Mesendoderm (in vitro differentiated cells): ENCODE data around the gene CASP10.
A peak's percentile ranks its signal among the peaks of the same experiment; 100 is the strongest.
"Not testable (repeated sequence)": the region's sequence is repeated elsewhere in the genome, so short reads cannot be mapped to it uniquely, and the experiment has no call there.

Experiments
- DNase-seq: peaks from one replicate; pipeline ENCODE4 v3.0.0; 2013
- H2AK5ac ChIP-seq: 2 replicates; pipeline ENCODE4 v1.6.1; 2013; ENCODE audit warnings: low read length, inconsistent platforms
- H2BK120ac ChIP-seq: 2 replicates; pipeline ENCODE4 v1.6.1; 2013; ENCODE audit warnings: low read depth, mild to moderate bottlenecking, low read length, moderate library complexity, mixed read lengths
- H2BK15ac ChIP-seq: replicated peaks from 2 replicates; pipeline ENCODE4 v1.6.1; 2013; ENCODE audit warnings: low read depth, mild to moderate bottlenecking, moderate library complexity
- H2BK5ac ChIP-seq: 2 replicates; pipeline ENCODE4 v1.6.1; 2013; ENCODE audit warnings: low read length, inconsistent platforms
- H3K18ac ChIP-seq: 2 replicates; pipeline ENCODE4 v1.6.1; 2013; ENCODE audit warnings: mild to moderate bottlenecking, low read length, mixed read lengths
- H3K23ac ChIP-seq: one replicate; pipeline ENCODE4 v1.6.1; 2013; ENCODE audit warnings: low read length
- H3K27ac ChIP-seq: 2 replicates; pipeline ENCODE4 v1.5.1; 2013; ENCODE audit warnings: low read depth, mild to moderate bottlenecking, inconsistent platforms, low read length, moderate library complexity
- H3K27me3 ChIP-seq: 2 replicates; pipeline ENCODE4 v1.6.1; 2013; ENCODE audit warnings: low read length, control low read depth, mild to moderate bottlenecking, inconsistent platforms; ENCODE audit not compliant: insufficient read depth, poor library complexity
- H3K36me3 ChIP-seq: 2 replicates; pipeline ENCODE4 v1.6.1; 2013; ENCODE audit warnings: low read length, inconsistent platforms; ENCODE audit not compliant: control insufficient read depth, insufficient read depth
- H3K4ac ChIP-seq: one replicate; pipeline ENCODE4 v1.6.1; 2013; ENCODE audit warnings: low read depth, mild to moderate bottlenecking, low read length, moderate library complexity
- H3K4me1 ChIP-seq: 2 replicates; pipeline ENCODE4 v1.6.1; 2013; ENCODE audit warnings: low read depth, low read length, inconsistent platforms; ENCODE audit not compliant: control insufficient read depth
- H3K4me2 ChIP-seq: 2 replicates; pipeline ENCODE4 v1.6.1; 2013; ENCODE audit warnings: low read length
- H3K4me3 ChIP-seq: 2 replicates; pipeline ENCODE4 v1.5.1; 2013; ENCODE audit warnings: mild to moderate bottlenecking, low read length
- H3K56ac ChIP-seq: one replicate; pipeline ENCODE4 v1.6.1; 2013; ENCODE audit warnings: low read length
- H3K79me1 ChIP-seq: 2 replicates; pipeline ENCODE4 v1.6.1; 2013; ENCODE audit warnings: low read length, inconsistent platforms
- H3K79me2 ChIP-seq: 2 replicates; pipeline ENCODE4 v1.6.1; 2013; ENCODE audit warnings: mild to moderate bottlenecking, low read length; ENCODE audit not compliant: control insufficient read depth, insufficient read depth
- H3K9ac ChIP-seq: 2 replicates; pipeline ENCODE4 v1.6.1; 2013; ENCODE audit warnings: low read length, inconsistent platforms
- H4K5ac ChIP-seq: one replicate; pipeline ENCODE4 v1.6.1; 2013; ENCODE audit warnings: low read length
- H4K8ac ChIP-seq: one replicate; pipeline ENCODE4 v1.6.1; 2013; ENCODE audit warnings: low read depth, mild to moderate bottlenecking, control low read depth, low read length, moderate library complexity
- WGBS: extraction: QIAGEN DNeasy Blood & Tissue Kit; methylation state at CpG from one replicate; pipeline ENCODE4 v1.1.7; 2013; ENCODE audit warnings: low lambda C conversion rate, missing lambda C conversion rate; ENCODE audit not compliant: insufficient coverage; ENCODE audit errors: extremely low coverage; 5-methylcytosine and 5-hydroxymethylcytosine counted together

CASP10 gene

GRCh38 chr2:201176081-201176481, 6.9 kb upstream of the CASP10 start:
- H3K79me1 ChIP-seq = no peaks in the 10 kb centered on the region
- H3K4me2 ChIP-seq = no peak overlapping the region
- H2BK15ac ChIP-seq = no peak overlapping the region
- no peak overlapping the region for H3K18ac ChIP-seq
- H3K4me3 ChIP-seq = no peak overlapping the region
- WGBS = no CpG with 5 or more reads among the region's 6 CpGs
- H3K23ac ChIP-seq = no peak overlapping the region
- H3K36me3 ChIP-seq = no peaks in the 10 kb centered on the region
- no peak overlapping the region for H3K9ac ChIP-seq
- H3K4ac ChIP-seq = no peak overlapping the region
- no peak overlapping the region for H3K56ac ChIP-seq
- no peak overlapping the region for H2BK120ac ChIP-seq
- H3K27me3 ChIP-seq = no peaks in the 10 kb centered on the region
- no peak overlapping the region for H4K5ac ChIP-seq
- no peak overlapping the region for H4K8ac ChIP-seq
- H3K27ac ChIP-seq = no peak overlapping the region
- no peak overlapping the region for H2AK5ac ChIP-seq
- H2BK5ac ChIP-seq = no peak overlapping the region
- H3K79me2 ChIP-seq = no peaks in the 10 kb centered on the region
- no peak for DNase-seq
- no peaks in the 10 kb centered on the region for H3K4me1 ChIP-seq

- H3K4me1 ChIP-seq = no peaks in the 10 kb centered on the region
- H3K23ac ChIP-seq = no peak overlapping the region
- no peak overlapping the region for H2BK120ac ChIP-seq
- no CpG with 5 or more reads among the region's 3 CpGs for WGBS
- no peak overlapping the region for H4K8ac ChIP-seq
- H3K4me3 ChIP-seq = no peak overlapping the region
- no peaks in the 10 kb centered on the region for H3K27me3 ChIP-seq
- H2BK5ac ChIP-seq = no peak overlapping the region
- no peak for DNase-seq
- no peaks in the 10 kb centered on the region for H3K36me3 ChIP-seq
- no peak overlapping the region for H3K18ac ChIP-seq
- H3K9ac ChIP-seq = no peak overlapping the region
- H3K56ac ChIP-seq = no peak overlapping the region
- no peaks in the 10 kb centered on the region for H3K79me1 ChIP-seq
- no peak overlapping the region for H3K4ac ChIP-seq
- H3K27ac ChIP-seq = no peak overlapping the region
- H2BK15ac ChIP-seq = no peak overlapping the region
- no peak overlapping the region for H4K5ac ChIP-seq
- H2AK5ac ChIP-seq = no peak overlapping the region
- no peaks in the 10 kb centered on the region for H3K79me2 ChIP-seq
- H3K4me2 ChIP-seq = no peak overlapping the region
These were observed 2.9 kb upstream of the CASP10 start for GRCh38 chr2:201180010-201180409.

GRCh38 chr2:201183365-201183727, 405 bp downstream of the CASP10 start:
- Histone ChIP-seq H3K27me3 (no peaks in the 10 kb centered on the region), H3K23ac (no peak overlapping the region), H3K79me1 (no peaks in the 10 kb centered on the region), H3K18ac (peak overlapping the region; percentile 65), H3K4me3 (peak overlapping the region; percentile 3), H2BK15ac (peak overlapping the region; percentile 77), H3K36me3 (no peaks in the 10 kb centered on the region), H3K56ac (peak overlapping the region; percentile 64), H3K4me1 (peaks cover 2% of the 10 kb centered on the region), H2BK5ac (no peak overlapping the region), H3K27ac (no peak overlapping the region), H3K4me2 (peak overlapping the region; percentile 2), H4K8ac (peak overlapping the region; percentile 87), H3K4ac (no peak overlapping the region), H3K9ac (peak overlapping the region; percentile 50), H2BK120ac (no peak overlapping the region), H3K79me2 (no peaks in the 10 kb centered on the region), H2AK5ac (no peak overlapping the region), H4K5ac (no peak overlapping the region)
- no CpG with 5 or more reads among the region's 4 CpGs for WGBS
- no peak for DNase-seq

- not testable (repeated sequence) for H2BK120ac ChIP-seq, H3K18ac ChIP-seq, H3K4me1 ChIP-seq, H2BK5ac ChIP-seq, H4K8ac ChIP-seq, H3K4me3 ChIP-seq, H3K79me2 ChIP-seq, DNase-seq, H2BK15ac ChIP-seq, H3K4me2 ChIP-seq, H4K5ac ChIP-seq, H3K27ac ChIP-seq, H3K9ac ChIP-seq, H3K36me3 ChIP-seq, H3K56ac ChIP-seq, H3K79me1 ChIP-seq, H2AK5ac ChIP-seq, H3K27me3 ChIP-seq, H3K4ac ChIP-seq, H3K23ac ChIP-seq
- WGBS = no CpG with 5 or more reads among the region's 5 CpGs
These were observed 894 bp downstream of the CASP10 start for GRCh38 chr2:201183835-201184234.

- H2AK5ac ChIP-seq, H3K18ac ChIP-seq, DNase-seq, H3K23ac ChIP-seq, H2BK120ac ChIP-seq, H3K4ac ChIP-seq, H3K56ac ChIP-seq, H3K9ac ChIP-seq, H3K36me3 ChIP-seq, H4K5ac ChIP-seq, H3K27ac ChIP-seq, H3K4me1 ChIP-seq, H3K4me2 ChIP-seq, H3K79me2 ChIP-seq, H2BK5ac ChIP-seq, H3K4me3 ChIP-seq, H3K27me3 ChIP-seq, H2BK15ac ChIP-seq, H4K8ac ChIP-seq, H3K79me1 ChIP-seq: not testable (repeated sequence)
- no CpG with 5 or more reads among the region's 6 CpGs for WGBS
These were observed 1.3 kb downstream of the CASP10 start for GRCh38 chr2:201184248-201184647.

GRCh38 chr2:201185863-201186262, 2.9 kb downstream of the CASP10 start:
- Histone ChIP-seq H3K9ac (no peak overlapping the region), H3K36me3 (no peaks in the 10 kb centered on the region), H3K79me2 (no peaks in the 10 kb centered on the region), H4K8ac (no peak overlapping the region), H3K23ac (no peak overlapping the region), H3K4ac (no peak overlapping the region), H2BK5ac (no peak overlapping the region), H3K18ac (no peak overlapping the region), H4K5ac (no peak overlapping the region), H3K27me3 (no peaks in the 10 kb centered on the region), H3K4me1 (peaks cover 2% of the 10 kb centered on the region), H2AK5ac (no peak overlapping the region), H2BK120ac (no peak overlapping the region), H3K4me2 (no peak overlapping the region), H3K4me3 (no peak overlapping the region), H3K27ac (no peak overlapping the region), H3K79me1 (no peaks in the 10 kb centered on the region), H2BK15ac (no peak overlapping the region), H3K56ac (no peak overlapping the region)
- no peak for DNase-seq
- no CpG with 5 or more reads among the region's 4 CpGs for WGBS
